ENCODE data around the gene EIF2D.
"Not testable (repeated sequence)": the region's sequence is repeated elsewhere in the genome, so short reads cannot be mapped to it uniquely, and the experiment has no call there.

Gene EIF2D, protein sequence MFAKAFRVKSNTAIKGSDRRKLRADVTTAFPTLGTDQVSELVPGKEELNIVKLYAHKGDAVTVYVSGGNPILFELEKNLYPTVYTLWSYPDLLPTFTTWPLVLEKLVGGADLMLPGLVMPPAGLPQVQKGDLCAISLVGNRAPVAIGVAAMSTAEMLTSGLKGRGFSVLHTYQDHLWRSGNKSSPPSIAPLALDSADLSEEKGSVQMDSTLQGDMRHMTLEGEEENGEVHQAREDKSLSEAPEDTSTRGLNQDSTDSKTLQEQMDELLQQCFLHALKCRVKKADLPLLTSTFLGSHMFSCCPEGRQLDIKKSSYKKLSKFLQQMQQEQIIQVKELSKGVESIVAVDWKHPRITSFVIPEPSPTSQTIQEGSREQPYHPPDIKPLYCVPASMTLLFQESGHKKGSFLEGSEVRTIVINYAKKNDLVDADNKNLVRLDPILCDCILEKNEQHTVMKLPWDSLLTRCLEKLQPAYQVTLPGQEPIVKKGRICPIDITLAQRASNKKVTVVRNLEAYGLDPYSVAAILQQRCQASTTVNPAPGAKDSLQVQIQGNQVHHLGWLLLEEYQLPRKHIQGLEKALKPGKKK

DNA sequence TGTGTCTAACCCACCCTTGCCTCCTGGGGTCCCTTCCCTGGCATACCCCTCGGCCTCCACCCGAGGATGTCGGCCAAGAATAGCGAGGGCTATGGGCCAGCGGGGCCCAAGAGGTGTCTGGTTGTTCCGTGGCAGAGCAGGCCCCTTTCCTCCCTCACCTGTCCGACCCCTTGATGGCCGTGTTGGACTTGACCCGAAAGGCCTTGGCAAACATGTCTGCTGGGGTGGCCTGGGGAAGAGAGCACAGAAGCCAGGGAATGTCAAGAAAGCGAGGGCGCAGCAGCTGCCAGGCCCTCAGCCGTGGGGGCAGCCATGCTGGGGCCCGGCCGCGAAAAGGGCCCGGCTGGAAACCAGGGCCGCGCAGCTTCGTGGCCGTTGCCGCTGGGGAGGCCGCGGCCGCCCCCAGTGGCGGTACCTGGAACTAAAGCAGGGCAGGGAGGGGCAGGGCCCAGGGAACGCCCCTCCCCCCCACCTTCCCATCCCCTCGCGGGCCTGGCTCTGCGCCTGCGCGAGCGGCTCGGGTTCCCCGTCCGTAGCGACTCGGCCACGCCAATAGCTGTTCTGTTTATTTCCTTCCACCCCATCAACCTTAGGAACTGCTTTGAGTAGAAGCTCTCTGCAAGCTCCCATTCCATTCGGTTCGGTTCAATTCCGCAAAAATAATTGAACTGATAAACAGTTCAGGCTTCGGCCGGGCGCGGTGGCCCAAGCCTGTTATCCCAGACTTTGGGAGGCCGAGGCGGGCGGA lies at the start of gene EIF2D:
EIF2D (minus strand) TSS at position 337 of the 748 bp plus-strand sequence; CDS start at position 214, 123 bp downstream.
- DNase-seq (ENCODE audit: low read depth in 2 of 2): peak; percentile 93 to 94

DNA sequence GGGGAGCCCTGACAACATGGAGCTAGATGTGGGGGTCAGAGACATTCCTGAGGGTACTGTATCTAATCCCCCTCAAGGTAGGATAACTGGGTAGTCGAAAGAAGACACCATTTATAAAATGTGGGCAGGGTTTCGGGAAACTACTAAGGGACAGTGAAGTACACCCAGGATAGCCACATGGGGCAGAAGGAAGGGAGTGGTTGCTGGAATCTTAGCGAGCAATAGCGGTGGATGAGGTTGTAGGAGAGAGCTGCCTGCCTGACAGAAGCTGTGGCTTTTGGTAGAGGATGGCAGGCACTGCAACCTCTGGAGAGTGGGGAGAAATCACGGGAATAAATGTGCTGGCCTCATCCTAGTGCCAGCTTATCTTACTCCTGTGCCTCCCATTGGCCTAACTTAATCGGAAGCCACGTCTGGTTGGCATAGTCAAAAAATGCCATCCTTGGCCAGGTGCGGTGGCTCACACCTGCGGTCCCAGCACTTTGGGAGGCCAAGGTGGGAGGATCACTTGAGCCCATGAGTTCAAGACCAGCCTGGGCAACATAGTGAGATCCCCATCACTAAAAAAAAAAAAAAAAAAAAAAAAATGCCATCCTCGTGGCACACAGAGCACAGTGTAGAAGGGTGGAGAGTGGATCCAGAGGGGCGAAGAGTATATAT lies 49.0 kb upstream of the EIF2D start:
- no peak for DNase-seq (ENCODE audit: low read depth in 2 of 2)

DNA sequence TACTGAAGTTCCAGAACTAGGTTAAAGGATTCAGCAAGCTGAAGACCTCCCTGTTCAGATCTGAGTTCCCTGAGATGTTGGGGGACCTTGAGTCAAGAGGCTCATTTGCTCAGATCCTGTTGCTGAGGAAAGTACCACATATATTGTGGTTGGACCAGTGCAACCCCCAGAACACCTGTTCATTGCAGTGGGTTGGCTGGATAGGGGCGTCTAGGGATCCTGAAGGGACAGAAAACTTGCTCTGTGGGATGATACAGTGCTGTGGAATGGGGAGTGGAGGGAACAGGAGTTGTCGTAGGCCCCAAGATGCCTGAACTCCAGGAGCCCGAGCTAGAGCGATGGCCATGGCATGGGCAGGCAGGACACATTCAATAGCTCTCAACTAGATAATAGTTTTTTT lies 47.9 kb upstream of the EIF2D start:
- no peak for DNase-seq (ENCODE audit: low read depth in 2 of 2)

DNA sequence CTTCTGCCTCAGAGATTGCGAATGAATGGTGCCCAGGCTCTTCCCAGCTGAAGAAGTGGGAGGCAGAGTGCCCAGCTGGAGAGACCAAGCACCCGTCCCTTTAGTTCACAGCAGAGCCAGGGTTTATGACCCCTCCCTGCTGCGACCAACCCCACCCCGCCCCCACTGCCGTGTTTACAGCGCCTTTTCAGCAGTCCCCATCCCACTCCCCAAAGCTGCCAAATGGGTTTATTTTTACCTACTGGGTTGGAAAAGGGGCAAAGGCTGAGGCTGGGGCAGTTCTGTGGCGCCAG lies 46.7 kb upstream of the EIF2D start:
- no peak for DNase-seq (ENCODE audit: low read depth in 2 of 2)

DNA sequence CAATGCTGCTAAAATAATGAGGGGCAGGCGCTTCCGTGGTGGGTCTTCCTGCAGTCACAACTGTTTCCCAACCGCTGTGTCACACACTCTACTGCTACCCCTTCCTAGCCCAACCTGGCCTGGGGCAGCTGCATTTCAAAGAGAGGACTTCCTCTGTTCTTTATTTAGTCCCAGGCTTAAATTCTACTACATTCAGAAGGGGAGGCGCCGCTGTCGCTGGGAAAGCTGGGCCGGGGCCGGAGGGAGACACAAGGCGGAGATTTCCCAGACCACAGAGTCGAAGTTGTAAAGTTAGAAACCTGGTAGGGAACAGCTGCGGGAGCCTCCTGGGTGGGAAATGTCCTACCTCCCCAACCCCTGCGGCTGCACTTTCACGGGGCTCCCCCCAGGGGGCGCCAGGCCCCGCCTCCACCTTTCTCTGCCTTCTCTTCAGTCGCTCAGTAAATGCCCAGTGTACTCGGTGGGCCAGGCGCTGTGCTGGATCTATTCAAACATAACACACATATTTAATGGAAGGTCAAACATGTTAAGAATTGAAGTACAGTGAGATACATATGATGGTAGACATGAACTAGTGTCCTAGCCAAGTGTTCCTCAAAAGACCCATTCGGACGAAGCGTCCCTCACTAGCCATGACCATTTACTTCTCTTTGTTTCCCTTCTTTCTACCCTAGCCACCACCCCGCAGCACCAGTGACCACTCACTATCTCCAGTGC lies 46.2 kb upstream of the EIF2D start:
- peak in 1 of 2 donors; percentile 53 for DNase-seq (ENCODE audit: low read depth in 2 of 2)

DNA sequence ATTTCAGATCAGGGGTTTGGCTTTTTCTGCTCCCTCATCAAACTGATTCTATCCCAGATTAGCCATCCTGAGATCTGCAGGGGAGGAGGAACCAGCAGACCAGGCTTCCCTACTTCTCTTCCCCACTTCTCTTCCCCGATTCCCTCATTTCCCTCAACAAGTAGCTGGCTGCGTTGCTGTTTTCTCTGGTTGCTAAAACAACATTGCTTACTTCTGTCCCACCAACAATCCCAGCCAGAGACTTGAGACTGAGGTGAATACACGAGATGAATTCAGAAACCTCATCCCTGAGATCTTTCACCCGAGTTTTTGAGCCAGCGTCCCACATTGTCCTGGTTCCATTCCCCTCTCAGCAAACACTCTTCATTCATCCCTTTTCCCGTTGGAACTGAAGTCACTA lies 45.5 kb upstream of the EIF2D start:
- no peak for DNase-seq (ENCODE audit: low read depth in 2 of 2)

DNA sequence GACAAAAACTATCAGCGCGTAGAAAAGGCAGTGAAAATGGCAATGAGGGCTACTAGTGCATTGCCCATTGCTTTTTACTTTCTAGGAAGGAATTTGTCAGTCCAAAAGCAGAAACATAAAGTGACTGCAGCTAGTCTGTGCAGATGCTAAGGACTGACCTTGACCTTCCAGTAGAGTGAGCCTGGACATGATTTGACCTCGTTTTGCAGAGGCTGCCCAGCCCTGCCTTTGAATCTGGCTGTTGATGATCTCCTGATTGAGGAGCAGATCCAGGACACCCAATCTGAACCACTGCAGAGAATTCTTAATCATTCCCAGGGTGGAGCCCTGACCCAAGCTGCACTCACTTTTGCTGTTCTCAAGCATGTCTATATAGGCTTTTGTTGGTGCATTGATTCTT lies 44.7 kb upstream of the EIF2D start:
- no peak for DNase-seq (ENCODE audit: low read depth in 2 of 2)

DNA sequence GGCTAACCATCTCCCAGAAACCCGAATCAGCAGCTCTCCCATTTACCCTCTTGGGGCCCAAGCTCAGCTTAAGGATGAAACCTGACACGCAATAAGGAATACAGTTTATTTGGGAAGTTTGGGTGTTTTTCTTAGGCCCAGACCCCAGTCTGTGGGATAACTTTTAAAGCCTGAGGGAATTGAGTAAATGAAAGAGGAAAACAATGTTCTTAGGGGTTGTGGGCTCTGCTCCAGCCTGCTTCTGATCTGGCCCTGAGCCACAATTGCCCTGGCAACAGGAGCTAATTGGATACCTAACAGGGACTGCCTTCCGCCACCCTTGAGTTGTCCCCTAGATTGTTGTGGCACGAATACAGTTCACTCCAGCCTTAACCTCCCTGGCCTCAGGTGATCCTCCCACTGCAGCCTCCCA lies 43.2 kb upstream of the EIF2D start:
- no peak for DNase-seq (ENCODE audit: low read depth in 2 of 2)

DNA sequence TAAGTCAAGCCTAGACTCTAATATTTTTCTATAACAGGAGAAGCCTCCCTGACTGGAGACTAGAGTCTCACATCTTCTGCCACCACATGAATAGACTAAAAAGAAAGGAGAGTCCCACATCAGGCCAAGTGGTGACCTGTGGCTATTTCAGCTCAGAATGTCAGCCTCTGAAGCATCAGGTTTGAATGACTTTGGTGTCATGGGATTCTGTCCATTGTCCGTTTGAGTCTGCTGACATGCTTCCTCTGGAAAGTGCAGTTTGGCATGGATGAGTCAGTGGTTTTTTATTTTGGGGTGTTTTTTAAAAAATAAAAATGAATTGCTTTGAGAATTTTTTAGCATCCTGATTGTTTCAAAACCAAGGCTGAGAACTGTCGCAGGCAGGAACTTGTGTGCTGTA lies 42.6 kb upstream of the EIF2D start:
- no peak for DNase-seq (ENCODE audit: low read depth in 2 of 2)

DNA sequence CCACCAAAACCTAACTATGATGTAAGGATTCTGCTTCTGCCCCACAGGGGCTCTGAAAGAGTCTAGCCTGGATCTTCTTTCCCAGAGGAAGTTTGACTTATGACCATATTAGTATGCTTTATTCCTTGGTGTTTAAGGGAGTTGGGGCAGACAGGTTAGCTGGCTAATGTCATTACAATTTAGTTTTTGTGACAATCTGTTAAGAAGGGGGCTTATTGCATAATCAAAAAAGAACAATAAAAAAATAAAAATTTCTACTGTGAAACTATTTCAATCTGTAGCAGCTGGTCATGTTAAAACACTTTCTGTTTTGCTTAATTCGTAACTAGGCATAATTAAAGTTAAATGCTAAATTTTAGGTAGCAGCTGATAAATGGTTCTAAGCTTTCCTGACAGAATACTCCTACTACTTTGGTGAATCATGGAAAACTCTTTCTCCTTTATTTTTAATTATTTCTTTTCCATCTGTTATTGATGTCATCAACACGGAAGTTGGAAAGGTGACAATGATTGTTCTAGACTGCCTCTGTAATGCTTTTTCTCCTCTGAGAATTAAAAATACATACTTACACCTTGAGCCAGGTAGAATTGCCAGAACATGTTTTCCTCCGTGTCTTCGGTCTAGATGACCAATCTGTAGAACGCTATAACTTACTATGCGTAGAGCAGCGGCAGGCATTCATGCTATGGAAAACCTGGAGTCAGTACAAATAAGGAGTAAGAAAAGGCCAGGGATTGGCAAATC lies 41.6 kb upstream of the EIF2D start:
- no peak for DNase-seq (ENCODE audit: low read depth in 2 of 2)

DNA sequence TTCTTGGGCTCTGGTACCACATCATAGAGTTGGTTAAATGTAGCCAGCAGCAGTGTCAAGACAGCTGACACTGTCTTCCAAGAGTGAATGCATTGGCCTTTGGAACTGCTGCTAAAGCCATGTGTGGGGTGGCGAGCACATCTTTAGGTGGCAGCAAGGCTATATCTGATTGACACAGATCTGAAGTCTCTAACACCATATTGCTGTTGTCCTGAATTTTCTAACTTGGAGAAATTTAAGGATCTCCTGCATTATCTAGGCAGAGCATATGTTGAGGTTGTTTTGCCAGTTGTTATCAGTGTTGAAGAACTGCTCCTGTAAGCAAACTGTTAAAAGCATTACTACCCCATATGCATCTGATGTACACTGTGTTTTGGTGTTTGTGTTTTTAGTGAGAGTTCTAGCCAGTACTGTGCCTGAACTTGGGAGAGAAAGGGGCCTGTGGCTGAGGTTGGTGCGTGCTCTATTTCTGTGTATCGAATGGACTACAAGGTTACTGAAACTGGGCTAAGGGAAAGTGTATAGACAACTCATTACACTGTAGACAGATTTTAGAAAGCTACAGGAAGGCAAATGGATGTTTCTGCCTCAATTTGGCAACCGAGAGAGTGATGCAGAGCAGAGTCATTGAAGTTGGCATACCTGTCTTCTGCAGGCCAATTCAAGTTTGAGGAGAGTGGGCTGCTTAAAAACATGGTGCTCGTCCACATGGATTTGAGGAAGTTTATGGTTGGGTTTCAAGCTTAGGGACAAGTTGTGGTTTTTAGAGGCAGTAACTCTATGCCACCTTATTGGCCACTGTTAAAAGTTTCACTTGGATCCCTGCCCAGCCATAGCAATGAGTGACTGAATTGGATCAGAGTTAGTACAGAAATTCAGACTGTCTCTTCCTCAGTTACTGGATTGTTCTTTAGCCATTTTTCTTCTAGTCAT lies 40.0 kb upstream of the EIF2D start:
- no peak for DNase-seq (ENCODE audit: low read depth in 2 of 2)

DNA sequence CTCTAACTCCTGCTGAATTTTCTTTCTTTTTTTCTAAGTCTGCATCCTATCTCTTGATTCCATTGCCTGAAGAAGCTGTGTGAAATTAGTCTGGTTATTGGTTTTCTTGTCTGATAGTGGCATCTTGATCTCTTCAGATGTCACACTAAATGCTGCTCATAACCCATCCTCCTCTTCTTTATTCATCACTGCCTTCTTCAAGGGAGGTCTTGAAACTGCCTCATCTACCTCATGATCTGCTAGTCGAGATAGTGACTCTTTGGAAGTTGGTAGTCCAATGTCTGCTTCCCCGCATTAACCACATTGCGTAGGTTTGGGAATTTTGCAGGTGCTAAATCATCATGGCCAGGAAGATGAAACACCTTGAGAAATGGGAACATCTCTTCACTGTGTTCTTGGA lies 38.7 kb upstream of the EIF2D start:
- DNase-seq (ENCODE audit: low read depth in 2 of 2): no peak

DNA sequence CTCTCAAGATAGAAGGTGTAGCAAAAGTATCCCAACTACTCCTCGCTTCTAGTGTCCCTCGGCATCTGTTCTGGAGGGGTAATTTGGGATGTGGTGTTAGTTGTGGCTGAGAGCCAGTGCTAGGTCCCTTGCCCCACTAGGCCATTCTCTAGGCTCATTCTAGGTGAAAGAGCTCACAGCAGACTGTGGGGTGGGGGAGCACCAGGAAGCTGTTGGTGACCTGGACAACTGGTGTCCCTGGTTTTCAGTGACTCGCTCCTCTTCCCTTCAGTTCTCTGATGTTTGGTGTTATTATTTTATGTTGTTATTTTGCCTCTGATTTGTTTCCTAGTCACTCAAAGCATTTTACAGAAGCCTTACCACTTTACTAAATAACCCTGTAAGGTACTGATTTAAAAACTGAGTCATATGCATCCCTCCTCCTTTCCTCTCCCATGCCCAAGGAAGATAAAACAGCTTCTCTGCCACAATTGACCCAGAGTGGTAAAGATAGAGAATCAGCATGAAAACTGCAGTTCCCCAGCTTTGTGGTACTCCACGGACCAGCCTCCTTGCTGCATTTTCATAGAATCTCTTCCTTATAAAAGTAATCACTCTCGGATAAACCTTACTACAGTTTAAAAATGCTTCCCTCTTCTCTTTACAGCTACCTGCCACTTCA lies 37.1 kb upstream of the EIF2D start:
- no peak for DNase-seq (ENCODE audit: low read depth in 2 of 2)

DNA sequence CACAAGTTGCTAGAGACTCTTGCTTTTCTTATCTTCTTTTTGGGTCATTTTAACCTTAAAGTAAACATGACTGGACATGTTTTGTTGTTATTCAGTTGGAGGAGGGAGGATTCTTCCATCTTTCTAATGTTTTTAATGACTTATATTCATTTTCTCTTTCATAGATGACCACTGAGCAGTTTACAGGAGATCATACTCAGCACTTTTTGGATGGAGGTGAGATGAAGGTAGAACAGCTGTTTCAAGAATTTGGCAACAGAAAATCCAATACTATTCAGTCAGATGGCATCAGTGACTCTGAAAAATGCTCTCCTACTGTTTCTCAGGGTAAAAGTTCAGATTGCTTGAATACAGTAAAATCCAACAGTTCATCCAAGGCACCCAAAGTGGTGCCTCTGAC lies 35.0 kb upstream of the EIF2D start:
- DNase-seq (ENCODE audit: low read depth in 2 of 2): no peak

DNA sequence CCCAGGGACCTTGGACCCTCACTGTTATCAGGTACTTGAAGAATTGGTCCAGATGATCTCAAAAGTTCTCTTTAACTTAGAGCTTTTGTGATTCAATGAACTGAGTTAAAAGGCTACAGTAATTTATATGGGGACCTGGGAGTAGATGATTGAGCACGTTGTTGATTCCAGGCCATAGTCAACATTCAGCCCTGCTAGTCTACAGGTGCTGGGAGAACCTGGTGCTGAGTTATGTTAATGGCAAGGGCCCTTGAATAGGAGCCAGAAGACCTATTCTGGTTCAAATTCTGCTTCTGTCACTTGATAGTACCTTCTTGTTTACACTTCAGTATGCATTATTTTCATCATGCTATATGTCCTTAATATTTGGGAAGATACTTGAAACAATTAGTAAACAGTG lies 34.2 kb upstream of the EIF2D start:
- no peak for DNase-seq (ENCODE audit: low read depth in 2 of 2)

DNA sequence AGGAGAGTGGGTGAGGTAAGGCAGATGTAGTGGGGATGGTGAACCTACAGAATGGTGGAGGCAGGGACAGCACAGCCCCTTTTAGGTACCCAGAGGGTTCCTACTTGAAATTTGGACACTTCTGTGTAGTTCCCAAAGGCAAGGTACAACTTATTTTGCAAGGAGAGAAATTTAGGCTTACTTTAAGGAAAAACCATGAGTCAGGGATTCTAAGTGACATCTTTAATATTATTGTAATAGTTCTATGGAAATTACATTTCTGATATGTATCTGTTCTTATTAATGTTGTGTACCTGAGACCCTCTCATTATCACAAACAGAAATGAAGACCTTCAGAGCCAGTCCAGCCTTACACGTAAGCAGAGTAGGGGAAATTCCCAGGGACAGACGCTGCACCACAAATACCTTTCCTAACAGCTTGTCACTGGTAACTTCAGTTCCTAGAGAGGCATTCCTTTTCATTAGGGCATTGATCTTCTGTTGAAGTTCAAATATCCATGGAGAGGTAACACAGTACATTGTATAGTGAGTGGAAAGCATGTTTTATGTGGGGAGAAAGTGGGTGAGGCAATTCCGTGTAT lies 30.9 kb upstream of the EIF2D start:
- DNase-seq (ENCODE audit: low read depth in 2 of 2): no peak

DNA sequence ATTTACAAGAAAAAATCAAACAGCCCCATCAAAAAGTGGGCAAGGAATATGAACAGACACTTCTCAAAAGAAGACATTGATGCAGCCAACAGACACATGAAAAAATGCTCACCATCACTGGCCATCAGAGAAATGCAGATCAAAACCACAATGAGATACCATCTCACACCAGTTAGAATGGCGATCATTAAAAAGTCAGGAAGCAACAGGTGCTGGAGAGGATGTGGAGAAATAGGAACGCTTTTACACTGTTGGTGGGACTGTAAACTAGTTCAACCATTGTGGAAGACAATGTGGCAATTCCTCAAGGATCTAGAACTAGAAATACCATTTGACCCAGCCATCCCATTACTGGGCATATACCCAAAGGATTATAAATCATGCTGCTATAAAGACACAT lies 29.8 kb upstream of the EIF2D start:
- DNase-seq (ENCODE audit: low read depth in 2 of 2): not testable (repeated sequence)

DNA sequence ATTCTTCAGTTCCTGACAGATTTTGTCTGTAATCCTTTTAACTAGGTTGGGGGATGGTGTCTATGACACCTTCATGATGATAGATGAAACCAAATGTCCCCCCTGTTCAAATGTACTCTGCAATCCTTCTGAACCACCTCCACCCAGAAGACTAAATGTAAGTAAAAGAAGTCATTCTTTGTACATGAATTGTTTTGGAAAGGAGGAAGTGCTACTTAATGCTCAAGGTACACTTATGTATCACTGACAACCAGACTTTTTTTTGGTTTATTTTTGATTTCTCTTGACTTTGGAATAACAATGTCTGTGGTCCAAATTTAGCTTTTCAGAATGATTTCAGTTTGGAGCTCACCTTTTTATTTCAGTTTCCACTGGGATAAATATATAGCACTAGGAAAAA lies 25.3 kb upstream of the EIF2D start:
- DNase-seq (ENCODE audit: low read depth in 2 of 2): no peak

DNA sequence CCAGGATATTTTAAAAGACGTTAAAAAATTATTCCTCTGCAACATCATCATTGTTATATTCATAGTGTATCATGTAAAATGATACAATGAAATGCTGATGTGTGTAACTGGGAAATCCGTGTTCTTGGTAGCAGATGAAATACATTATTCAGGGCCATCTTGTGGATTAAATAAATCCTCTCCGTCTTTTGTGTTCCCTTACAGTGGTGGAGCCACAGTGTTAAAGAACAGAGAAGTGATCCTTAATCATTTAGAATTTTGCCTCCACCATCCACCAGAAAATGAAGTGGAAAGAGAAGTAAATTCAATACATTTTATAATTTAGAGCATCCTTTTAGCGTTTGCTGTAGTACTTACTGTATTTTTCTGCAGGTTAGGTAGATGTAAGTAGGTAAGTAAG lies 24.4 kb upstream of the EIF2D start:
- DNase-seq (ENCODE audit: low read depth in 2 of 2): no peak

Measured in stimulated activated CD8-positive, alpha-beta memory T cell treated with anti-CD3 and anti-CD28 coated beads, Interleukin-2, amount 100 ng/mL, for 48 hours (primary cell).